ENCODE measurements around the gene FSHR.

FSHR gene

DNA sequence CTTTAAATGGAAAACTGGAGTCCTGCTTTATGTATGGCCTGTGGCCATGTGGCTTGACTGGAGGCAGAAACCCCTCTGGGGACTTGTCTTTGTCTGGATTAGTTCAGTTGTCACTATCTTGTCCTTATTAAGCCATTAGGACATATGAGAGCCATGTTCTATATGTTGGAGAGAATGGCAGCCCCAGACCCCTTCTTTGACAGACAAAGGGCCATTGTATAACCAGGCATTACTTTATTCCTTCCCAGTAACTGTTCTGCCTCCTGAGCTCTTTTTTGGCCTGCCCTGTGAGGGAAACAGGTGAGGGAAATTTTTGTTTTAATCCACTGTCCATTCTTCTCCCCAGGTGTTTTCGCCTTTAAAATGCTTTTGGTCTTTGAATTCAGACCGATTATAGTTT, 43.3 kb downstream of the FSHR start:
- H3K9me3 ChIP-seq (ENCODE audit: control insufficient read depth, insufficient read depth, low read length), result no peaks in the 10 kb centered on the region

DNA sequence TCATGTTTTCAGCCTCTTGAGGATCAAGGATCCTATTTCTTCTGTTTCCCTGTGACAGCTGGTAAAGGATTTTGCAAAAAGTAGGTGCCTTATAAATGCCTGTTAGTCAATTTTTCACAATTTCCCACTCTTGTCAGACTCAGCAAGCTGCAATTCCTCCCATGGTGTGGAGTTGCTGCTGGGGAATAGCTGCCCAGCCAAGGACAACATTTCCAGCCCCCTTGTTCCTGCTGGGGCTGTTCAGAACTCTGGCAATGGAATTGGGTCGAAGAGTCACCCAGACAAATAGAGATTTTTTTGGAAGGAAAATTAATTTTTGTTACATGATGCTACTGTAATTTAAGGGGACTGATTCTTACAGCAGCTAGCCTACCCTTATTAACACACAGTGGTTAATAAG, 43.7 kb downstream of the FSHR start:
- Histone ChIP-seq H3K36me3 (ENCODE audit: control insufficient read depth, insufficient read depth, low read length) (no peaks in the 10 kb centered on the region), H3K27me3 (ENCODE audit: control insufficient read depth, insufficient read depth, low read length) (no peaks in the 10 kb centered on the region), H3K9me3 (ENCODE audit: control insufficient read depth, insufficient read depth, low read length) (no peaks in the 10 kb centered on the region), H3K4me1 (ENCODE audit: control insufficient read depth, insufficient read depth, low read length) (no peaks in the 10 kb centered on the region), H3K9ac (ENCODE audit: low read depth, low read length) (no peak overlapping the region), H3K4me3 (ENCODE audit: low read depth, low read length) (no peak overlapping the region)

More for the DNA sequence above, 43.3 kb downstream of the FSHR start:
- Histone ChIP-seq H3K4me1 (ENCODE audit: control insufficient read depth, insufficient read depth, low read length) (no peaks in the 10 kb centered on the region), H3K4me3 (ENCODE audit: low read depth, low read length) (no peak overlapping the region), H3K36me3 (ENCODE audit: control insufficient read depth, insufficient read depth, low read length) (no peaks in the 10 kb centered on the region), H3K9ac (ENCODE audit: low read depth, low read length) (no peak overlapping the region), H3K27me3 (ENCODE audit: control insufficient read depth, insufficient read depth, low read length) (no peaks in the 10 kb centered on the region)

DNA sequence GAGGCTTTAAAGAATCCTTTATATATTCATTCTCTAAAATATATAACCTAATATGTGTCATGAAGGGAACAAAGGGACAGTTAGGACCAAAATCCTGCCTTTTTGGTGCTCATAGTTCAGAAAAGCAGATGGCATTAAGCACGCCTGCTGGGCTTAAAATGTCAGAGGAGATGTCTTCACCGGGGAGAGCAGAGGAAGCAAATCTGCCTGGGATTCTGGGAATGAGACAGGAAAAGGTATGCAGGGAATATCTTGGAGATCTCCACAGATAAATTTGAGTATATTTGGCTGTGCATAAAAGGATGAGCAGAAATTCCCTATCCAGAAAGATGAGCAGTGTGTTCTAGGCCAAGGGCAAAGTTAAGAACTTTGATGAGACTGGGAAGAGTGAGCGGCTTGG, 45.5 kb downstream of the FSHR start:
- no peak overlapping the region for H3K4me3 ChIP-seq (ENCODE audit: low read depth, low read length)
- no peaks in the 10 kb centered on the region for H3K27me3 ChIP-seq (ENCODE audit: control insufficient read depth, insufficient read depth, low read length)
- no peaks in the 10 kb centered on the region for H3K9me3 ChIP-seq (ENCODE audit: control insufficient read depth, insufficient read depth, low read length)
- no peaks in the 10 kb centered on the region for H3K36me3 ChIP-seq (ENCODE audit: control insufficient read depth, insufficient read depth, low read length)
- H3K4me1 ChIP-seq (ENCODE audit: control insufficient read depth, insufficient read depth, low read length), result no peaks in the 10 kb centered on the region
- no peak overlapping the region for H3K9ac ChIP-seq (ENCODE audit: low read depth, low read length)

DNA sequence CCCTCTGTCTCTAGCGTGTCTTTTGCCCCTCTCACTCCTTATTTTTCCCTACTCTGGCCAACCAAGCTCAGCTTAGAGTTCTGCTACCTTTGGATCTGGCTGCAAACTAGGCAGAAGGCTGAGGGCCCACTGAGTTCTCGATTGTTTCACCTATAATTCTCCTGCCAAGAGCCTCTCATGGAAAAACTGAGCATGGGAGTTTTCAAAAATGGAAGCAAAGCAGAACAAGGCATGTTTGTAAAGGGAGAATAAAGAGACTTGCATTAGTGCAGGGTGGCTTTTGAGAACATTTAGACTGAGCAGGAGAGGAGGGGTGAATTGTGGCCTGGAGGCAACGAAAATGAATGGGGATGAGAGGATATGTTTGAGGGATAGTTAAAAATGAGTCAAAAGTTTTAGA, 45.9 kb downstream of the FSHR start:
- H3K9ac ChIP-seq (ENCODE audit: low read depth, low read length), result no peak overlapping the region
- no peaks in the 10 kb centered on the region for H3K36me3 ChIP-seq (ENCODE audit: control insufficient read depth, insufficient read depth, low read length)
- no peaks in the 10 kb centered on the region for H3K9me3 ChIP-seq (ENCODE audit: control insufficient read depth, insufficient read depth, low read length)
- H3K27me3 ChIP-seq (ENCODE audit: control insufficient read depth, insufficient read depth, low read length), result no peaks in the 10 kb centered on the region
- H3K4me1 ChIP-seq (ENCODE audit: control insufficient read depth, insufficient read depth, low read length), result no peaks in the 10 kb centered on the region
- no peak overlapping the region for H3K4me3 ChIP-seq (ENCODE audit: low read depth, low read length)

DNA sequence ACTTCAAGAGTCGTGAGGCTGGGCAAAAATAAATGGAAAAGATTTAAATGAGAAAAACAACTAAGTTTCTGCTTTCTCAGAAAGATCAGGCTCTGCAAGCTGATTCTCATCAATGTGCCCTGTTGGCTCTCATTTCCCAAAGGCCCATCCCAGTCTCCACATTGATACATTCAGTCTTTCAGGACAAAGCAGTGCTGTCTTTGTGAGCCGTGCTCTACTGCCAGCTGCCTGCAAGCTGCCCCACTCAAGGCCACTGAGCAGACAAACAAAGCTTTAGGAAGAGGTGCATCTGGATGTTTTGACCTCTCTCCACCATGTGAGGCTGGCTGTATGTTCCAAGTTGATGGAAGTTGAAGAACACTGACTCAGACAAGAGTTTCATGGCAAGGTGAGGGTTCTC, 48.8 kb downstream of the FSHR start:
- Histone ChIP-seq H3K27me3 (ENCODE audit: control insufficient read depth, insufficient read depth, low read length) (no peaks in the 10 kb centered on the region), H3K9ac (ENCODE audit: low read depth, low read length) (no peak overlapping the region), H3K4me1 (ENCODE audit: control insufficient read depth, insufficient read depth, low read length) (no peaks in the 10 kb centered on the region), H3K36me3 (ENCODE audit: control insufficient read depth, insufficient read depth, low read length) (no peaks in the 10 kb centered on the region), H3K9me3 (ENCODE audit: control insufficient read depth, insufficient read depth, low read length) (no peaks in the 10 kb centered on the region), H3K4me3 (ENCODE audit: low read depth, low read length) (no peak overlapping the region)

DNA sequence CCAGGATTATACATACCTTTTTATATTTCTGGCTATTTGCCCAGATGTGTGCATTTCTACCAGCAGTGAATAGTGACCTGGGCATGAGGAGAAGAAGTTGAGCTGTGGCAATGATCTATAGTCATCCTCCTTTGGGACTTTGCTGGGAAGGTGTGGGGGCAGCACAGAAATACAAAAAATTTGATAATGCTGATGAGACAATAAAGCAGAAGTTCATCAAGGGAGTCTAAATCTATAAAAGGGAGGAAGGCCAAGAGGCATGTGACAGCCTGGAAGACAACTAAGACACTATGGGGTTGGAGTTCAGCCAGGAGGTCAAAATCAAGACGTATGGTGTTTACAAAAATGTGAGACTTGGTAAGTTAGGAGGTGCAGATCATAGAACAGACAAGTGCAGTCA, 52.2 kb downstream of the FSHR start:
- Histone ChIP-seq H3K27me3 (ENCODE audit: control insufficient read depth, insufficient read depth, low read length) (no peaks in the 10 kb centered on the region), H3K9ac (ENCODE audit: low read depth, low read length) (no peak overlapping the region), H3K4me3 (ENCODE audit: low read depth, low read length) (no peak overlapping the region), H3K9me3 (ENCODE audit: control insufficient read depth, insufficient read depth, low read length) (no peaks in the 10 kb centered on the region), H3K36me3 (ENCODE audit: control insufficient read depth, insufficient read depth, low read length) (no peaks in the 10 kb centered on the region), H3K4me1 (ENCODE audit: control insufficient read depth, insufficient read depth, low read length) (no peaks in the 10 kb centered on the region)

DNA sequence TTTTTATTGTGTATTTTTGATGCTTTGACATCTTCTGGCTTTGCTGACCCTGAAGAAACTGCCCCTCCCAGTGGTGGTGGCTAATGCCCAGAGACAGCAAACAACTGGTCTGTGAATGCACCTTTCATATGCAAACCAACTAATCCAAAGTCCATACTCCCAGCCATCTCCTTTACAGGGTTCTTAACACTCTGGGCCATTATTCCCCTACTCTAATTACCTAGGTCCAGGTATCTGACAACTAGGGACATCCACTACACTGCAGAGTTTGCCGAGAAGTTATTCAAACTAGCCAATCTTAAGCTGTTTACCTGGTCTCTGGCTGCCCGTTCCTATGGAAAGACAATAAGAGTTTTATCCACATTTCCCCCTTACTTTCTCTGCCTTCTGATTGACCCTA, 73.6 kb downstream of the FSHR start:
- peaks cover 3% of the 10 kb centered on the region for H3K9me3 ChIP-seq (ENCODE audit: control insufficient read depth, insufficient read depth, low read length)
- no peaks in the 10 kb centered on the region for H3K4me1 ChIP-seq (ENCODE audit: control insufficient read depth, insufficient read depth, low read length)
- no peaks in the 10 kb centered on the region for H3K27me3 ChIP-seq (ENCODE audit: control insufficient read depth, insufficient read depth, low read length)
- no peaks in the 10 kb centered on the region for H3K36me3 ChIP-seq (ENCODE audit: control insufficient read depth, insufficient read depth, low read length)
- no peak overlapping the region for H3K4me3 ChIP-seq (ENCODE audit: low read depth, low read length)
- H3K9ac ChIP-seq (ENCODE audit: low read depth, low read length), result no peak overlapping the region

DNA sequence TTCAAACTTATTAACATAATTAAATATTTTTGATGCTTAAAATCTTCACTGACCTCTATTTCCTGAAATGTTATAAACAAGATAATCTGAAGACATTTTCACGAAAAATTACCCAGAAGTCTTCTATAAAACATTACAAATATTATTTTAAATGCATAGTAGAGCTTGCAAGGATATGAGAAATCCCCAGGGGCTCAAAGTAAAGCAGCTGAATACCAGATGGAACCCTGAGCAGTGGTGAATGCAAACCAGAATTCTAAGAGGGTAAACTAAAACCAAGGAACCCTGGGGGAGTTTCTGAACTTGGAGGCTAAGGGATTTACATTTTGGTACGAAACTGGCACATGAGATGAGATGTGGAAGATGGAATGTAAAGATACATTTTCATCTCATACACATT, 83.6 kb downstream of the FSHR start:
- Histone ChIP-seq H3K9ac (ENCODE audit: low read depth, low read length) (no peak overlapping the region), H3K4me1 (ENCODE audit: control insufficient read depth, insufficient read depth, low read length) (no peaks in the 10 kb centered on the region), H3K4me3 (ENCODE audit: low read depth, low read length) (no peak overlapping the region), H3K36me3 (ENCODE audit: control insufficient read depth, insufficient read depth, low read length) (no peaks in the 10 kb centered on the region), H3K9me3 (ENCODE audit: control insufficient read depth, insufficient read depth, low read length) (no peaks in the 10 kb centered on the region), H3K27me3 (ENCODE audit: control insufficient read depth, insufficient read depth, low read length) (no peaks in the 10 kb centered on the region)

DNA sequence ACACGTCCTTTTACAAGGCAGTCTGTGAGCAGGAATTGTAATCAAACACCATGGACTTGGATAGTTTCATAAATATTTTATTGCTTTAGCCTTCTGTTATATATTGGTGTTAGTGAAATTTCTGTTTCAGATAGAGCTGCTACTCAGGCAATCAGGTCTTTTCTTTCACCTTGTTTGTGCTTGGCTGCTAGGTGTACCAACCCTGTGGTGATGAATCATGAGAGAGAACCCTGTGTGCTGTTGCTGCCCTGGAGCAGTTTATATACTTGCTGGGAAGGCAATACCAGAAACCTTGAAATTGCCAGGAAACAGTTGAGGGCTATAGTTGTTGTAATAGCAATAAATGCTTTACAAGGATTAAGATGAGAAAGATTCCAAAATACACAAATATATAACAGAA, 84.5 kb downstream of the FSHR start:
- no peaks in the 10 kb centered on the region for H3K9me3 ChIP-seq (ENCODE audit: control insufficient read depth, insufficient read depth, low read length)
- no peak overlapping the region for H3K4me3 ChIP-seq (ENCODE audit: low read depth, low read length)
- H3K9ac ChIP-seq (ENCODE audit: low read depth, low read length), result no peak overlapping the region
- no peaks in the 10 kb centered on the region for H3K36me3 ChIP-seq (ENCODE audit: control insufficient read depth, insufficient read depth, low read length)
- H3K4me1 ChIP-seq (ENCODE audit: control insufficient read depth, insufficient read depth, low read length), result no peaks in the 10 kb centered on the region
- H3K27me3 ChIP-seq (ENCODE audit: control insufficient read depth, insufficient read depth, low read length), result no peaks in the 10 kb centered on the region

DNA sequence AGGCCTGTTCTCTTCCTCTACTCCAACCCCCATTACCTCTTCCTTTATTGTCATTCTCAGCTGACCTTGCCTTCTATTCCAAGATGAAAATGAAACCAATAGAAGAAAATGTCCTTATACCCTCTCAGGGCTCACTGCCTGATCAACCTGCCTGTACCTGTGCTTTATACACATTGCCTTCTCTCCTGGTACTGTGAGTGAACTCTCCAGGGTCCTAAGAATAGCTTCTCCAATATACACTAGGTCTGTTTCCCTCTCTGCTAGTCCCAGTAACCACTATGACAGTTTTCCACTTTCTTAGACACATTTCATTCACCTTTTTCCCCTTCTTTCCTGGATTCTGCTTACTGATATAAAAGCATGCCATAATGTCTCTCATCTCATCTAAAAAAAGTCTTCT, 85.7 kb downstream of the FSHR start:
- H3K4me1 ChIP-seq (ENCODE audit: control insufficient read depth, insufficient read depth, low read length), result no peaks in the 10 kb centered on the region
- no peaks in the 10 kb centered on the region for H3K36me3 ChIP-seq (ENCODE audit: control insufficient read depth, insufficient read depth, low read length)
- H3K9ac ChIP-seq (ENCODE audit: low read depth, low read length), result no peak overlapping the region
- H3K4me3 ChIP-seq (ENCODE audit: low read depth, low read length), result no peak overlapping the region
- H3K9me3 ChIP-seq (ENCODE audit: control insufficient read depth, insufficient read depth, low read length), result no peaks in the 10 kb centered on the region
- H3K27me3 ChIP-seq (ENCODE audit: control insufficient read depth, insufficient read depth, low read length), result no peaks in the 10 kb centered on the region

DNA sequence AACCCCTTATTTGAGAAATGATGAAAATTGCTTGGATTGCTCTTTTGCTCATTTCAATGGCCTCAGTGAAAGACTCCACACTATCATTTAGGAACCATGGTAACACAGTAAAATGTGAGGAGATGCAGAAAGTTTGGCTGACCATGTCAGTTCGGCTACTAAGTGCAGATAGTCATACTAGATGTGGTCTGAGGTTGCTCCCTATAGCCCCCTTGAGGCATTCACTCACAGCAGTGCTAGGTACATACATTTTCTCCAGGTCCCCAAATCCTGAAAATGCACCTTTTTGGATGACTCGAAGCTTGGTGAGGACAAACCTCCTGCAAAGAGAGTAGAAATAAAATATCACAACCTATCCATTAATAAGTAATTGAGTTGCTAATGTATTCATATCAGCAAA, 86.3 kb downstream of the FSHR start:
- H3K4me3 ChIP-seq (ENCODE audit: low read depth, low read length), result no peak overlapping the region
- no peak overlapping the region for H3K9ac ChIP-seq (ENCODE audit: low read depth, low read length)
- no peaks in the 10 kb centered on the region for H3K4me1 ChIP-seq (ENCODE audit: control insufficient read depth, insufficient read depth, low read length)
- no peaks in the 10 kb centered on the region for H3K9me3 ChIP-seq (ENCODE audit: control insufficient read depth, insufficient read depth, low read length)
- no peaks in the 10 kb centered on the region for H3K36me3 ChIP-seq (ENCODE audit: control insufficient read depth, insufficient read depth, low read length)
- H3K27me3 ChIP-seq (ENCODE audit: control insufficient read depth, insufficient read depth, low read length), result no peaks in the 10 kb centered on the region

DNA sequence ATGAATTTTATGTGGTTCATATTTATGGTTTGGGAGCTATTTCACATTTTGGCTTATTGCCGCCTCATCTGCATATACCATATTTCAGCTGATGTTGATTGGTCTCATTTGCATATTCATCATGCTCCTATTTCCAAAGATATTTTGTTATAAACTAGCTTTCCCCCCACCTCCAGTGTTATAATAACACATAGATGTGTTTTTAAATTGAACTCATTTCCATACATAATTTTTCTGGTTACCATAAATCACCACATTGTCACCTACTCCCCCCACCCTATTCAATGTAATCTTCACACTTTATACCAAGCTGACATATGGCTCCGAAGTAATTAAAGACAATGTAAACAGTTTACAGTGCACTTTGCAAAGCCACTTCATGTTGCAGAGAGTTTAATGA, 101.2 kb downstream of the FSHR start:
- no peaks in the 10 kb centered on the region for H3K36me3 ChIP-seq (ENCODE audit: control insufficient read depth, insufficient read depth, low read length)
- H3K27me3 ChIP-seq (ENCODE audit: control insufficient read depth, insufficient read depth, low read length), result no peaks in the 10 kb centered on the region
- no peak overlapping the region for H3K4me3 ChIP-seq (ENCODE audit: low read depth, low read length)
- no peak overlapping the region for H3K9ac ChIP-seq (ENCODE audit: low read depth, low read length)
- no peaks in the 10 kb centered on the region for H3K4me1 ChIP-seq (ENCODE audit: control insufficient read depth, insufficient read depth, low read length)
- no peaks in the 10 kb centered on the region for H3K9me3 ChIP-seq (ENCODE audit: control insufficient read depth, insufficient read depth, low read length)

DNA sequence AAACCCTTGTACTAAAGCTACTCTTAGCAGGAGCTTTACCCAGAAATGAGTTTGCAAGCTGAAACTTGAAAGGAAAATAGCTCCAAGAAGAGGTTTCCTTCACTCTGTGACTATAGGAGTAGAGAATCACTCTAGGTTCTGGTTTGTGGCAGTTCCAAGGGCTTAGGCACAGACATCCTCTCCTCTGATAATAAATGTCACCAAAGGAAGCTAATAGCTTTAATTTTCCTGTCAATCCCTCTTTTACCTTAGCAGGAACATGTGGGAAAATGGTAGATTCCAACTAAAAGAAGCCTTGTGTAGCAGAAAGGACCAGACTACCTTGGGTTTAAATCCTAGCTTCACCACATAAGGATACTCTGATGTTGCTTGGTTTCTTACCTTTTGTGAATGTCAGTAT, 104.0 kb downstream of the FSHR start:
- Histone ChIP-seq H3K4me1 (ENCODE audit: control insufficient read depth, insufficient read depth, low read length) (peaks cover 1% of the 10 kb centered on the region), H3K9me3 (ENCODE audit: control insufficient read depth, insufficient read depth, low read length) (no peaks in the 10 kb centered on the region), H3K36me3 (ENCODE audit: control insufficient read depth, insufficient read depth, low read length) (no peaks in the 10 kb centered on the region), H3K9ac (ENCODE audit: low read depth, low read length) (no peak overlapping the region), H3K4me3 (ENCODE audit: low read depth, low read length) (no peak overlapping the region), H3K27me3 (ENCODE audit: control insufficient read depth, insufficient read depth, low read length) (no peaks in the 10 kb centered on the region)
